ENCODE measurements around the gene TCL1B.
A peak's percentile ranks its signal among the peaks of the same experiment; 100 is the strongest.
"Not testable (repeated sequence)": the region's sequence is repeated elsewhere in the genome, so short reads cannot be mapped to it uniquely, and the experiment has no call there.

TCL1B gene

GRCh38 chr14:95725685-95726336 lies 39.6 kb downstream of the TCL1B start:
- no peak overlapping the region for H3K4me3 ChIP-seq (ENCODE audit: low read depth, low read length)
- no peak for TF ChIP-seq POLR2A (IDR thresholded peaks at IDR 0.05; ENCODE audit: extremely low read depth, insufficient read length)
- no peak for TF ChIP-seq MYC (IDR thresholded peaks at IDR 0.05; ENCODE audit: low read depth, low read length)
- no peak for DNase-seq (ENCODE audit: low read depth)

- TF ChIP-seq MAX (IDR thresholded peaks at IDR 0.05; ENCODE audit: low read depth, low read length) (no peak), MYC (IDR thresholded peaks at IDR 0.05; ENCODE audit: low read depth, low read length) (no peak), CTCF (IDR thresholded peaks at IDR 0.05; ENCODE audit: low read depth, low read length) (no peak), POLR2A (IDR thresholded peaks at IDR 0.05; ENCODE audit: extremely low read depth, insufficient read length) (no peak)
- no peak overlapping the region for H3K4me3 ChIP-seq (ENCODE audit: low read depth, low read length)
- DNase-seq (ENCODE audit: low read depth): no peak
Observed at GRCh38 chr14:95727056-95727700, 41.0 kb downstream of the TCL1B start.

GRCh38 chr14:95729402-95730028 lies 43.3 kb downstream of the TCL1B start:
- DNase-seq (ENCODE audit: low read depth): peak; percentile 20
- not testable (repeated sequence) for H3K4me3 ChIP-seq (ENCODE audit: low read depth, low read length)

GRCh38 chr14:95730126-95730525 lies 43.9 kb downstream of the TCL1B start:
- no peak overlapping the region for H3K4me3 ChIP-seq (ENCODE audit: low read depth, low read length)
- no peak for DNase-seq (ENCODE audit: low read depth)
- TF ChIP-seq MAX (IDR thresholded peaks at IDR 0.05; ENCODE audit: low read depth, low read length): no peak
- TF ChIP-seq CTCF (IDR thresholded peaks at IDR 0.05; ENCODE audit: low read depth, low read length): no peak
- TF ChIP-seq POLR2A (IDR thresholded peaks at IDR 0.05; ENCODE audit: extremely low read depth, insufficient read length): no peak
- no peak for TF ChIP-seq MYC (IDR thresholded peaks at IDR 0.05; ENCODE audit: low read depth, low read length)

GRCh38 chr14:95733212-95733611 lies 47.0 kb downstream of the TCL1B start:
- no peak overlapping the region for H3K4me3 ChIP-seq (ENCODE audit: low read depth, low read length)
- no peak for DNase-seq (ENCODE audit: low read depth)
- TF ChIP-seq MAX (IDR thresholded peaks at IDR 0.05; ENCODE audit: low read depth, low read length) (no peak), POLR2A (IDR thresholded peaks at IDR 0.05; ENCODE audit: extremely low read depth, insufficient read length) (no peak), MYC (IDR thresholded peaks at IDR 0.05; ENCODE audit: low read depth, low read length) (no peak), CTCF (IDR thresholded peaks at IDR 0.05; ENCODE audit: low read depth, low read length) (no peak)

GRCh38 chr14:95739356-95739755 lies 53.1 kb downstream of the TCL1B start:
- TF ChIP-seq MAX (IDR thresholded peaks at IDR 0.05; ENCODE audit: low read depth, low read length) (no peak), MYC (IDR thresholded peaks at IDR 0.05; ENCODE audit: low read depth, low read length) (no peak), POLR2A (IDR thresholded peaks at IDR 0.05; ENCODE audit: extremely low read depth, insufficient read length) (no peak), CTCF (IDR thresholded peaks at IDR 0.05; ENCODE audit: low read depth, low read length) (no peak)
- H3K4me3 ChIP-seq (ENCODE audit: low read depth, low read length): no peak overlapping the region
- peak; percentile 28 for DNase-seq (ENCODE audit: low read depth)
